Measurements from ENCODE around the gene NRXN3.
"Not testable (repeated sequence)": the region's sequence is repeated elsewhere in the genome, so short reads cannot be mapped to it uniquely, and the experiment has no call there.

DNA sequence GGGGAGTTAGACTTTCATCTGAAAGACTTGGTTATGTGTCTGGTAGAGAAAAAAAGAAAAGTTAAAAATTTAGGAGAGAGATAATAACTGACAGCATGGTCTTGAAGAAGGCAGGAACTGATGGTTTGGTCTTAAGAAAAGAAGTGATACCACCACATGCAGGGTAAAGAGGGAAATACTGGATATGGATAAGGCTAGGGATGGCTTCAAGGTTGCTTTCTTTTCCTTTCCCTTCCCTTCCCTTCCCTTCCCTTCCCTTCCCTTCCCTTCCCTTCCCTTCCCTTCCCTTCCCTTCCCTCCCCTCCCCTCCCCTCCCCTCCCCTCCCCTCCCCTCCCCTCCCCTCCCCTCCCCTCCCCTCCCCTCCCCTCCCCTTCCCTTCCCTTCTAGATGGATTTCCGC, 849.7 kb downstream of the NRXN3 start:
- TF ChIP-seq CTCF (conservative IDR thresholded peaks at IDR 0.05; ENCODE audit: low read depth, low read length); FOS (IDR thresholded peaks at IDR 0.05; ENCODE audit: low read depth, low read length); POLR2A (IDR thresholded peaks at IDR 0.05; ENCODE audit: low read depth, low read length); CHD1 (IDR thresholded peaks at IDR 0.05; ENCODE audit: low read depth, low read length); BHLHE40 (IDR thresholded peaks at IDR 0.05; ENCODE audit: low read depth, low read length); CEBPB (IDR thresholded peaks at IDR 0.05; ENCODE audit: low read depth, low read length); MXI1 (IDR thresholded peaks at IDR 0.05; ENCODE audit: borderline replicate concordance, low read depth, low read length); RAD21 (IDR thresholded peaks at IDR 0.05; ENCODE audit: low read length); ELK1 (IDR thresholded peaks at IDR 0.05; ENCODE audit: borderline replicate concordance, low read depth, low read length): not testable (repeated sequence)

All from IMR-90 (cell line).